ENCODE measurements around the gene MGAT5. TPM values are rescaled to one million over a fixed set of nuclear protein-coding genes. Genes with fewer than 3 reads are reported as not detected.
A peak's percentile ranks its signal among the peaks of the same experiment; 100 is the strongest.

The MGAT5 gene
- total and polyA plus RNA-seq, 2 donors from 2014 or later, result 14.3 to 40.9 TPM

DNA sequence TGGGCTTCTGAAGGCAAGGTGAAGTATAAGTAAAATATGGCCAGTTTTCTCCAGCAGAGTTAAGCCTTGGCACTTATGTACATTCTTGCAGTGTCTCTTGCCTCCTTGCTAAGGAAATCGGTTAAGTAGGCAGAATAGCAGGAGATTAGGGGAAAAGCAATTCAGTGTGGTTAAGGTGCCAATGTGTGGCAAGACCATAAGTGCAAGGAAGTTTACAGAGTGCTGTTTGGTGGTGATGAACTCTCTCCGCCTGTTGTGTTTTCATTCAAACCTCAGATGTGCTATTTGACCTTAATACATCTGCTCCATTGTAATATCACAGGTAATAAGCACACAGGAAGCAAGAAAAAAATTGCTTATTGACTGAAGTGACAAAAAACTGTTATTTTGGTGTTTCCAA lies 156.1 kb downstream of the MGAT5 start:
- Histone ChIP-seq H3K27ac (ENCODE audit: low read depth in 2 of 2, low read length in 2 of 2) (no peak overlapping the region), H3K4me3 (ENCODE audit: low read length in 3 of 3) (no peak overlapping the region), H3K9me3 (ENCODE audit: control insufficient read depth in 2 of 3, insufficient read depth in 1 of 3, low read length in 3 of 3) (no peaks in the 10 kb centered on the region), H3K27me3 (ENCODE audit: control insufficient read depth, insufficient read depth, low read length) (no peaks in the 10 kb centered on the region), H3K9ac (ENCODE audit: low read length in 3 of 3) (no peak overlapping the region), H3K36me3 (ENCODE audit: control insufficient read depth in 2 of 3, insufficient read depth in 3 of 3, low read length in 3 of 3) (peaks cover 0 to 3% (median 0%) of the 10 kb centered on the region in 3 donors), H3K4me1 (ENCODE audit: control insufficient read depth in 2 of 3, insufficient read depth in 2 of 3, low read depth in 1 of 3, low read length in 3 of 3) (peaks cover 0 to 2% (median 0%) of the 10 kb centered on the region in 3 donors)
- DNase-seq, result no peak
- FAIRE-seq, result no peak
- intact Hi-C loops (cut with DNase I), result loop anchor here (10.0 kb wide), 1 partner anchor 295 kb away; no protein-coding TSS in a partner anchor
- TF ChIP-seq, protein P1, sequence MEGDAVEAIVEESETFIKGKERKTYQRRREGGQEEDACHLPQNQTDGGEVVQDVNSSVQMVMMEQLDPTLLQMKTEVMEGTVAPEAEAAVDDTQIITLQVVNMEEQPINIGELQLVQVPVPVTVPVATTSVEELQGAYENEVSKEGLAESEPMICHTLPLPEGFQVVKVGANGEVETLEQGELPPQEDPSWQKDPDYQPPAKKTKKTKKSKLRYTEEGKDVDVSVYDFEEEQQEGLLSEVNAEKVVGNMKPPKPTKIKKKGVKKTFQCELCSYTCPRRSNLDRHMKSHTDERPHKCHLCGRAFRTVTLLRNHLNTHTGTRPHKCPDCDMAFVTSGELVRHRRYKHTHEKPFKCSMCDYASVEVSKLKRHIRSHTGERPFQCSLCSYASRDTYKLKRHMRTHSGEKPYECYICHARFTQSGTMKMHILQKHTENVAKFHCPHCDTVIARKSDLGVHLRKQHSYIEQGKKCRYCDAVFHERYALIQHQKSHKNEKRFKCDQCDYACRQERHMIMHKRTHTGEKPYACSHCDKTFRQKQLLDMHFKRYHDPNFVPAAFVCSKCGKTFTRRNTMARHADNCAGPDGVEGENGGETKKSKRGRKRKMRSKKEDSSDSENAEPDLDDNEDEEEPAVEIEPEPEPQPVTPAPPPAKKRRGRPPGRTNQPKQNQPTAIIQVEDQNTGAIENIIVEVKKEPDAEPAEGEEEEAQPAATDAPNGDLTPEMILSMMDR (IDR thresholded peaks at IDR 0.05; ENCODE audit: borderline replicate concordance, extremely low read depth, insufficient read depth), result no peak

DNA sequence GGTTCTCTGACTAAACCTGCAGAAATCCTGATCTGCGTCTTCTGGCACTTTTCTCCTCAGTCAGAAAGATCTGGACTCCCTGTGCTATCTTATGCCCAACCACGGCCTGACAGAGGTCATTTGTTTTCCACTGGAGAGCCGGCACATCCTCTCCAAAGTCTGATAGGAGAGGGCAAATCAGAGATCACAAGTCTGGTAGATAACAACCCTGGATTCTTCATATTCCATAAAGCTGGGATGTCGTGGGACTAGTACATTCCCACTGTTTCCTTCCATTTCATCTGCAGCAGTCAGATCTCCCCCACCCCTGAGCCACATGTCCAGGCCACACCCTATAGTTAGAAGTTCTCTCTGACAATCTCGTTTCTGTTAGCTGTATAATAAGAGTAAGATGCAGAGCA lies 157.0 kb downstream of the MGAT5 start:
- DNase-seq (no peak), FAIRE-seq (no peak)
- intact Hi-C loops (cut with DNase I), result loop anchor here (10.0 kb wide), 1 partner anchor 296 kb away; no protein-coding TSS in a partner anchor
- no peak overlapping the region for H3K27ac ChIP-seq (ENCODE audit: low read depth in 2 of 2, low read length in 2 of 2)
- peaks cover 0 to 3% (median 0%) of the 10 kb centered on the region in 3 donors for H3K36me3 ChIP-seq (ENCODE audit: control insufficient read depth in 2 of 3, insufficient read depth in 3 of 3, low read length in 3 of 3)
- no peak overlapping the region for H3K4me3 ChIP-seq (ENCODE audit: low read length in 3 of 3)
- TF ChIP-seq, protein P1 (IDR thresholded peaks at IDR 0.05; ENCODE audit: borderline replicate concordance, extremely low read depth, insufficient read depth), result no peak
- H3K9me3 ChIP-seq (ENCODE audit: control insufficient read depth in 2 of 3, insufficient read depth in 1 of 3, low read length in 3 of 3), result no peaks in the 10 kb centered on the region
- H3K9ac ChIP-seq (ENCODE audit: low read length in 3 of 3), result peak overlapping the region in 1 of 3 donors; percentile 9
- H3K4me1 ChIP-seq (ENCODE audit: control insufficient read depth in 2 of 3, insufficient read depth in 2 of 3, low read depth in 1 of 3, low read length in 3 of 3), result peaks cover 0 to 2% (median 0%) of the 10 kb centered on the region in 3 donors
- no peaks in the 10 kb centered on the region for H3K27me3 ChIP-seq (ENCODE audit: control insufficient read depth, insufficient read depth, low read length)

DNA sequence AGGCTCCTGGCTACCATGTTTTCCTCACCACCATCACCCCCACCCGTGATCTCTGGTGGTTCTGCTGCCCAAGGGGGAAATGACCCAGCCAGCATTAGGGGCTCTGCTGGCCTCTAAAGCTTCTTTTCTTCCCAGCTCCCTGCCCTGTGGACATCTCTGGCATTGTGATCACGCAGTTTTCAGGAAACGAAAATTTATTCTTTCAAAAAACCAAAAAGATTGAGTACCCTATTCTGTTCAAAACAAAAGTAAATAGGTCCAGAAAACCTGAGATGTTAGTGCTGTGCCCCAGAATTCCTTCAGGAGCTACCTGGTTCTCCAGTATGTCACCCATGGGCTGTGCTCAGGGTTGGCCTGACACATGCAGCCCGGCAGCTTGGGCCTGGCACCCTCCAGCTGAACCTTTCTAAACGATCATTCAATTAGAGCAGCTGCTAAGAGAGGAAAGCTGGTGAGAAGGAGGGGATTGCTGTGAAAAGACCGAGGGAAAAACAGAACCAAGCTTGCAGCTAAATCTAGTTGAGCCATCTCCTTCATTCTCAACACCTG lies 157.5 kb downstream of the MGAT5 start:
- intact Hi-C loops (cut with DNase I), result loop anchor here (10.0 kb wide), 1 partner anchor 297 kb away; no protein-coding TSS in a partner anchor
- Histone ChIP-seq H3K4me1 (ENCODE audit: control insufficient read depth in 2 of 3, insufficient read depth in 2 of 3, low read depth in 1 of 3, low read length in 3 of 3) (peaks cover 0 to 2% (median 0%) of the 10 kb centered on the region in 3 donors), H3K27ac (ENCODE audit: low read depth in 2 of 2, low read length in 2 of 2) (no peak overlapping the region), H3K27me3 (ENCODE audit: control insufficient read depth, insufficient read depth, low read length) (no peaks in the 10 kb centered on the region), H3K9me3 (ENCODE audit: control insufficient read depth in 2 of 3, insufficient read depth in 1 of 3, low read length in 3 of 3) (no peaks in the 10 kb centered on the region), H3K9ac (ENCODE audit: low read length in 3 of 3) (peak overlapping the region in 1 of 3 donors; percentile 9), H3K36me3 (ENCODE audit: control insufficient read depth in 2 of 3, insufficient read depth in 3 of 3, low read length in 3 of 3) (peaks cover 0 to 3% (median 0%) of the 10 kb centered on the region in 3 donors), H3K4me3 (ENCODE audit: low read length in 3 of 3) (no peak overlapping the region)
- TF ChIP-seq, protein P1 (IDR thresholded peaks at IDR 0.05; ENCODE audit: borderline replicate concordance, extremely low read depth, insufficient read depth), result no peak
- no peak for FAIRE-seq
- DNase-seq, result no peak
